Cardiac fibroblast (primary cell): ENCODE results near the gene MAP4K4.

ENCODE experiments used
- DNase-seq, 2 donors: peaks; one replicate each; pipeline versions ENCODE4 v3.0.0 to v3.0.0-alpha.2; 2010; ENCODE audit warnings: low read depth in 2 of 2
- H3K4me3 ChIP-seq, 2 donors: replicated peaks in 1 of 2; 1 replicate in 1 of 2; 2 replicates in 1 of 2; pipeline ENCODE4 v1.5.1; 2011; ENCODE audit warnings: low read depth in 2 of 2, low read length in 2 of 2, mild to moderate bottlenecking in 2 of 2, moderate library complexity in 1 of 2
- TF ChIP-seq, protein P1 (sequence below): IDR thresholded peaks from one replicate; pipeline ENCODE4 v1.5.1; 2011; ENCODE audit warnings: low read depth, mild to moderate bottlenecking, low read length, inconsistent platforms

MAP4K4 gene

DNA sequence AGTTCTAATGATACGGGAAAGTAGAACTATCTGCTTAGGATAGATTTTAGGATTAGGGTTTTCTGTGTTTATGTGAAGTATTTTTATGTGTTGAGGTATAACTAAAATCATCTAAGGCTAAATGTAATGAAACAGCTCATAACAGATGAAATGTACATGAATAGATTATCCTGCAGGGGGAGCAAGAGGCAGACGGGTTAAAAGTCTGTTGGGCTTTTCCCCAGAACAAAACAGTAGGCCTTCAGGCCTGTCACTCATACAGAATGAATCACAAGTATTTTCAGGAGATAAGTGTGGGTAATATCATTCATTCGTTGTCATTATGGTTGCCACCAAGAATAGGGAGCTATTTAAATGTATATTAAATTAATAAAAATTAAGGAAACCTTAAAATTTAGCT, 186.4 kb downstream of the MAP4K4 start:
- H3K4me3 ChIP-seq: no peak overlapping the region
- TF ChIP-seq, protein P1, sequence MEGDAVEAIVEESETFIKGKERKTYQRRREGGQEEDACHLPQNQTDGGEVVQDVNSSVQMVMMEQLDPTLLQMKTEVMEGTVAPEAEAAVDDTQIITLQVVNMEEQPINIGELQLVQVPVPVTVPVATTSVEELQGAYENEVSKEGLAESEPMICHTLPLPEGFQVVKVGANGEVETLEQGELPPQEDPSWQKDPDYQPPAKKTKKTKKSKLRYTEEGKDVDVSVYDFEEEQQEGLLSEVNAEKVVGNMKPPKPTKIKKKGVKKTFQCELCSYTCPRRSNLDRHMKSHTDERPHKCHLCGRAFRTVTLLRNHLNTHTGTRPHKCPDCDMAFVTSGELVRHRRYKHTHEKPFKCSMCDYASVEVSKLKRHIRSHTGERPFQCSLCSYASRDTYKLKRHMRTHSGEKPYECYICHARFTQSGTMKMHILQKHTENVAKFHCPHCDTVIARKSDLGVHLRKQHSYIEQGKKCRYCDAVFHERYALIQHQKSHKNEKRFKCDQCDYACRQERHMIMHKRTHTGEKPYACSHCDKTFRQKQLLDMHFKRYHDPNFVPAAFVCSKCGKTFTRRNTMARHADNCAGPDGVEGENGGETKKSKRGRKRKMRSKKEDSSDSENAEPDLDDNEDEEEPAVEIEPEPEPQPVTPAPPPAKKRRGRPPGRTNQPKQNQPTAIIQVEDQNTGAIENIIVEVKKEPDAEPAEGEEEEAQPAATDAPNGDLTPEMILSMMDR: peak; percentile 60
- DNase-seq: peak; percentile 83

DNA sequence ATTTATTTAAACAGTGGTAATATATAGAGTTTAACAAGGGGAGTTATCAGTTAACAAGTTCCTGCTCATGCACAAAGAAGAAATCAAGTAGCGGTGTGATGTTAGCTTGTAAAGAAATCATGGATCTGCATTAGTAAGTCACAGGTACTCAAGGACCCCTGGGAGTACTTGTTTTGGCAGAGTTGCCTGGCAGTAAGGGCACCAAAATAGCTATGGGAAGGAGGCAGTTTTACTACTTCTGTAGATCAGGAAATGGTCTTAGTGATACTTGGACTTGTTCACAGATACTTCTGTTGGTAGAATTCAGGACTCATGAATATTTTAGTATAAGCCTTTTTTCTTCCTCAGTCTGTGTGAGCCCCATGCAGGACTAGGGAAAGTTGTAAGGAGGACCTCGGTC, 186.9 kb downstream of the MAP4K4 start:
- DNase-seq: no peak
- TF ChIP-seq, protein P1: no peak
- no peak overlapping the region for H3K4me3 ChIP-seq

DNA sequence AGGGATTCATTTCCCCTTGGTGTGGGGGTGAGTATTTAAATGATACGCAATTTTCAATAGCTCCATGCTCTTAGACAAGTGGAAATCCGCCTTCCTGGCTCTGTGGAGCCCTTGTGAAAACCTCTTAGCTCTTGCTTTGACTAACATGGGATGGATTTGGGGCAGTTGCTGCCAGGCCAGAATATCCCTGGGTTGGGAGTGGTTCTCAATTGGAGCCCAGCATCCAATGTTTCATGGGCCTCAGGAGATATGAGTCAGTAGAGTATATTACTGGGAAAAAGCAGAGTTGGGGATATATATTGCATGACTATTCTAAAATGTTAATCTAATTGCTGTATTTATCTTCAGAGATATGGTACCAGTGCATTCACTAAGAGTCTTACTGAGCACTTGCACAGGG, 189.8 kb downstream of the MAP4K4 start:
- H3K4me3 ChIP-seq: no peak overlapping the region
- TF ChIP-seq, protein P1: no peak
- DNase-seq: peak in 1 of 2 donors; percentile 25

DNA sequence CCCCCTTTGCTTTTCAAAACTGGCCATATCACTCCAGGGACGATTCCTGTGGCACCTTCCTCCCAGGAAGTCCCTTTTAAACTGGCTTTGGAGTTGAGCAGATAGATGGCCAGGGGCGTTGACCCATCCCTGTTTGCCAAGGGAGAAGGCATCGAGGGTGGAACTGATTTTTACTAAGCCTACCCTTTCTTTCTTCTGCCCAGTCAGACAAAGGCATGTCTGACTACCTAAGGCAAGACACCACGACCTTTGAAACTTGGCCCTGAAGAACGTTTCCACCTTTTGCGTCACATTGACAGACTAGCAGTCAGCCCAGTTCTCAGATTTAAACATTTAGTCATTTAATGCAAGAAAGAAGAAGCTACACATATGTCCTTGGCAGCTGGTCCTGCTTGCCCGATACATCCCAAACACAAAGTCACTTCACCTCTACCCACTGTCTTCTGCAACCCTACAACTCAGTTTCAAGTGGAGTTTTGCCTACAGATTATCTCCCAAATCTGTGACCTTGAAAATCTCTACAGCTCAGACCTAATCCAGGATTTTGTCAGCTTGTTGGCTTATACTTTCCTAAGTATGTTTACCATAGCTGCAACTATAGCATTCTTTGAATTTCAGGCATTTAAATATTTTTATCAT, 192.1 kb downstream of the MAP4K4 start:
- TF ChIP-seq, protein P1: no peak
- no peak overlapping the region for H3K4me3 ChIP-seq
- DNase-seq: no peak

DNA sequence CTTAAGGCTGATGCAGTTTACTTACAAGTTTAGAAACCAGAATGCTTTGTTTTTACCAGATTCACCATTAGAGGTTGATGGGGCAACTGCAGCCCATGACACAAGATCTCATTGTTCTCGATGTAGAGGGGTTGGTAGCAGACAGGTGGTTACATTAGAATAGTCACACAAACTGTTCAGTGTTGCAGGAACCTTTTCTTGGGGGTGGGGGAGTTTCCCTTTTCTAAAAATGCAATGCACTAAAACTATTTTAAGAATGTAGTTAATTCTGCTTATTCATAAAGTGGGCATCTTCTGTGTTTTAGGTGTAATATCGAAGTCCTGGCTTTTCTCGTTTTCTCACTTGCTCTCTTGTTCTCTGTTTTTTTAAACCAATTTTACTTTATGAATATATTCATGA, 194.9 kb downstream of the MAP4K4 start:
- DNase-seq: no peak
- TF ChIP-seq, protein P1: no peak

DNA sequence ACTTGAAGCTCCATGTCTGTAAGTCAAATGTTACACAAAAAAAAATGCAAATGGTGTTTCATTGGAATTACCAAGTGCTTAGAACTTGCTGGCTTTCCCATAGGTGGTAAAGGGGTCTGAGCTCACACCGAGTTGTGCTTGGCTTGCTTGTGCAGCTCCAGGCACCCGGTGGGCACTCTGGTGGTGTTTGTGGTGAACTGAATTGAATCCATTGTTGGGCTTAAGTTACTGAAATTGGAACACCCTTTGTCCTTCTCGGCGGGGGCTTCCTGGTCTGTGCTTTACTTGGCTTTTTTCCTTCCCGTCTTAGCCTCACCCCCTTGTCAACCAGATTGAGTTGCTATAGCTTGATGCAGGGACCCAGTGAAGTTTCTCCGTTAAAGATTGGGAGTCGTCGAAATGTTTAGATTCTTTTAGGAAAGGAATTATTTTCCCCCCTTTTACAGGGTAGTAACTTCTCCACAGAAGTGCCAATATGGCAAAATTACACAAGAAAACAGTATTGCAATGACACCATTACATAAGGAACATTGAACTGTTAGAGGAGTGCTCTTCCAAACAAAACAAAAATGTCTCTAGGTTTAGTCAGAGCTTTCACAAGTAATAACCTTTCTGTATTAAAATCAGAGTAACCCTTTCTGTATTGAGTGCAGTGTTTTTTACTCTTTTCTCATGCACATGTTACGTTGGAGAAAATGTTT, 196.3 kb downstream of the MAP4K4 start:
- TF ChIP-seq, protein P1: no peak

More for the DNA sequence above, 194.9 kb downstream of the MAP4K4 start:
- no peak overlapping the region for H3K4me3 ChIP-seq

More for the DNA sequence above, 196.3 kb downstream of the MAP4K4 start:
- peak in 1 of 2 donors; percentile 59 for DNase-seq
- no peak overlapping the region for H3K4me3 ChIP-seq
